Measurements from ENCODE around the gene MCOLN3.

MCOLN3 gene

DNA sequence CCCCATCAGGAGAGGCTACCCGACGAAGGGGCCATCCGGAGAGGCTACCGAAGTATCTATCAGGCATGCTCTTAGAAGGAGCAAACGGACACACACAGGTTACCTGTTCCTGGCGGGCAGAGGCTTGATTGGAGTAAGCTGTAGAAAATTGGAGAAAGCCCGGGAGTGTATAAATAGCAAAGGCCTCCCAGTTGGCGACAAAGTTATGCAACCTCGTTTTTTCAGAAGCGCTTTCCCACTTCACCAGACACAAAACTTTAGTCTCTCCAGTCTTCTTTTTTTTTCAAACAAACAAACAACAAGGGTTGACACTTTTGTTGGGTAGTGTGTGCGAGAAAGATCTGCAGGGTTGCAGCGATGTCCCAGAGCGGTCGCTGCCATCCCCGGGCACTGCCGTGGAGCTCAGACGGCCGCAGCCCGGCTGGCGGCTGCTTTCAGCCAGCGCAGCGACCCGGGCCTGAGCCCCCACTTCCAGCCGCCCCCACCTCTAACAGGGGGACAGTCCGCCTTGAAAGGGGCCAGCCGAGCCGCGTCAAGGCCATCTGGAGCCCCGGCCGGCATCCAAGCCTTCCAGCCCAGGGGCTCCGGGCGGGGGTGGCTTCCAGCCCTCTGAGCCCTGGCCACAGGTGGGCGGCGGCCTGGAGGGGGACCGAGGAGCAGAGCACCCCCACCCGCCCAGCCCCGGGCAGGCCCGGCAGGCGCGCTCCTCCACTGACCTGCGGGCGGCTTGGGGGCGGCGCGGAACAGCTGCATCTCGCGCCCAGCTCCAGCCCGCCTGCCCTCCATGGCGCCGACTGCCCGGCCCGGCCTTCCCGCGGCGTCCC is 616 bp downstream of the MCOLN3 start:
- Histone ChIP-seq H3K27me3 (ENCODE audit: insufficient read depth, low read depth, severe bottlenecking) (no peaks in the 10 kb centered on the region), H3K4me3 (ENCODE audit: low read depth, low read length) (peak overlapping the region; percentile 70), H3K27ac (no peak overlapping the region), H3K36me3 (no peaks in the 10 kb centered on the region), H3K9me3 (ENCODE audit: severe bottlenecking) (no peaks in the 10 kb centered on the region)
- peak; percentile 48 for DNase-seq
- TF ChIP-seq, protein P1, sequence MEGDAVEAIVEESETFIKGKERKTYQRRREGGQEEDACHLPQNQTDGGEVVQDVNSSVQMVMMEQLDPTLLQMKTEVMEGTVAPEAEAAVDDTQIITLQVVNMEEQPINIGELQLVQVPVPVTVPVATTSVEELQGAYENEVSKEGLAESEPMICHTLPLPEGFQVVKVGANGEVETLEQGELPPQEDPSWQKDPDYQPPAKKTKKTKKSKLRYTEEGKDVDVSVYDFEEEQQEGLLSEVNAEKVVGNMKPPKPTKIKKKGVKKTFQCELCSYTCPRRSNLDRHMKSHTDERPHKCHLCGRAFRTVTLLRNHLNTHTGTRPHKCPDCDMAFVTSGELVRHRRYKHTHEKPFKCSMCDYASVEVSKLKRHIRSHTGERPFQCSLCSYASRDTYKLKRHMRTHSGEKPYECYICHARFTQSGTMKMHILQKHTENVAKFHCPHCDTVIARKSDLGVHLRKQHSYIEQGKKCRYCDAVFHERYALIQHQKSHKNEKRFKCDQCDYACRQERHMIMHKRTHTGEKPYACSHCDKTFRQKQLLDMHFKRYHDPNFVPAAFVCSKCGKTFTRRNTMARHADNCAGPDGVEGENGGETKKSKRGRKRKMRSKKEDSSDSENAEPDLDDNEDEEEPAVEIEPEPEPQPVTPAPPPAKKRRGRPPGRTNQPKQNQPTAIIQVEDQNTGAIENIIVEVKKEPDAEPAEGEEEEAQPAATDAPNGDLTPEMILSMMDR (IDR thresholded peaks at IDR 0.05; ENCODE audit: low read depth, low read length) = no peak

DNA sequence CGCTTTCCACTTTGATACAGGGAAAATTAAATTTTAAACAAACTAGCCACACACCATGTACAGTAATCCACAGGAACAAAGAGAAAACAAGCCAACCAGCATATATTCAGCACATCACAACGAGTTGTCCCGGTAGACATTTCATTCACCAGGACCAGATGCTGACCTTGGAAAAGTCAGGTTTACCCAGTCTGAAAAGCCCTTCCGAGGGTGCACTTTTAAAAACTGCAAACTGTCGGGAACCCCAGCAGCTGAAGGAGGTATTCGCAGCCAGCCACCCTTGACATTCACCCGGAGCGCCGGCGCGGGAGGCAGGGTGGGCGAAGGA is 1.2 kb downstream of the MCOLN3 start:
- Histone ChIP-seq H3K9me3 (ENCODE audit: severe bottlenecking) (no peaks in the 10 kb centered on the region), H3K36me3 (no peaks in the 10 kb centered on the region), H3K27ac (no peak overlapping the region), H3K27me3 (ENCODE audit: insufficient read depth, low read depth, severe bottlenecking) (no peaks in the 10 kb centered on the region), H3K4me3 (ENCODE audit: low read depth, low read length) (no peak overlapping the region)
- TF ChIP-seq, protein P1 (IDR thresholded peaks at IDR 0.05; ENCODE audit: low read depth, low read length) = no peak
- no peak for DNase-seq

- Histone ChIP-seq H3K27me3 (ENCODE audit: insufficient read depth, low read depth, severe bottlenecking) (no peaks in the 10 kb centered on the region), H3K36me3 (no peaks in the 10 kb centered on the region), H3K9me3 (ENCODE audit: severe bottlenecking) (no peaks in the 10 kb centered on the region), H3K27ac (no peak overlapping the region), H3K4me3 (ENCODE audit: low read depth, low read length) (no peak overlapping the region)
- TF ChIP-seq, protein P1 (IDR thresholded peaks at IDR 0.05; ENCODE audit: low read depth, low read length) = no peak
- DNase-seq = no peak
Measured at GRCh38 chr1:85042413-85042812, 5.9 kb downstream of the MCOLN3 start.

DNA sequence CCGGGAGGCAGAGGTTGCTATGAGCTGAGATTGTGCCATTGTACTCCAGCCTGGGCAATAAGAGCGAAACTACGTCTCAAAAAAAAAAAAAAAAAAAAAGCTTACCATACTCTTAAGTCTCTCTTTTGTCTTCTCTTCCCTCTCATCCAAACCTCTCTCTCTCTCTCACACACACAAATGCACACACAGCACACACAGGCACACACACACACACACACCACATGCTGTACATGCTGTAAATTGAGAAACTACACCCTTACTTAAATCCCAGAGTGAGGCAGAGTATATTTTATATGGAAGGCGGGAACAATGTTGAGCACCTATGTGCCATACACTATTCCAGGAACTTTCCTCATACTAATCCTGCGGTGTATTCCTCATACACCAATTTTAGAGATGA is 6.5 kb downstream of the MCOLN3 start:
- H3K27ac ChIP-seq = no peak overlapping the region
- no peak overlapping the region for H3K4me3 ChIP-seq (ENCODE audit: low read depth, low read length)
- H3K27me3 ChIP-seq (ENCODE audit: insufficient read depth, low read depth, severe bottlenecking) = no peaks in the 10 kb centered on the region
- DNase-seq = no peak
- H3K9me3 ChIP-seq (ENCODE audit: severe bottlenecking) = no peaks in the 10 kb centered on the region
- no peaks in the 10 kb centered on the region for H3K36me3 ChIP-seq
- TF ChIP-seq, protein P1 (IDR thresholded peaks at IDR 0.05; ENCODE audit: low read depth, low read length) = no peak

DNA sequence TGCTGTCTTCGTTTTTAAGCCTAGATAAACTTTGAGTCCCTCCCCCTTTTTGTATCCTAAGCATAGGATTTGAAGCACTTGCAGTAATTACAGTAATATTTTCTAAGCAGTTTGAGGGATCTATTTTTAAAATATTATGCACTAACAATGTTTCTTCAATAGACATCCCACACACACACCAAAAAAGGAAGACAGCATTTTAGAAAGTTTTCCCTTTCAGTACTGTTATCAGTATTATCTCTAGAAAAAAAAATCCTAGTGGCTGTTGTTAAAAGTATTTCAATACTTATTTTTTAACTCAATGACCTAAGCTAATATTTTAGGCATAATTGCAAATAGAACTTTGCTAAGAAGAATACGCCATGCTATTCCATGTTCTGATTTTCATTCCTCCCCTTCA is 15.1 kb downstream of the MCOLN3 start:
- Histone ChIP-seq H3K9me3 (ENCODE audit: severe bottlenecking) (no peaks in the 10 kb centered on the region), H3K4me3 (ENCODE audit: low read depth, low read length) (no peak overlapping the region), H3K27ac (no peak overlapping the region), H3K27me3 (ENCODE audit: insufficient read depth, low read depth, severe bottlenecking) (no peaks in the 10 kb centered on the region), H3K36me3 (no peaks in the 10 kb centered on the region)
- TF ChIP-seq, protein P1 (IDR thresholded peaks at IDR 0.05; ENCODE audit: low read depth, low read length) = no peak
- no peak for DNase-seq

- Histone ChIP-seq H3K4me3 (ENCODE audit: low read depth, low read length) (no peak overlapping the region), H3K27ac (no peak overlapping the region), H3K9me3 (ENCODE audit: severe bottlenecking) (no peaks in the 10 kb centered on the region), H3K27me3 (ENCODE audit: insufficient read depth, low read depth, severe bottlenecking) (no peaks in the 10 kb centered on the region), H3K36me3 (no peaks in the 10 kb centered on the region)
- TF ChIP-seq, protein P1 (IDR thresholded peaks at IDR 0.05; ENCODE audit: low read depth, low read length) = no peak
- no peak for DNase-seq
Measured at GRCh38 chr1:85030536-85030935, 17.8 kb downstream of the MCOLN3 start.

Data from WERI-Rb-1 (cell line).